ENCODE results near the gene SALL3.

Gene SALL3

DNA sequence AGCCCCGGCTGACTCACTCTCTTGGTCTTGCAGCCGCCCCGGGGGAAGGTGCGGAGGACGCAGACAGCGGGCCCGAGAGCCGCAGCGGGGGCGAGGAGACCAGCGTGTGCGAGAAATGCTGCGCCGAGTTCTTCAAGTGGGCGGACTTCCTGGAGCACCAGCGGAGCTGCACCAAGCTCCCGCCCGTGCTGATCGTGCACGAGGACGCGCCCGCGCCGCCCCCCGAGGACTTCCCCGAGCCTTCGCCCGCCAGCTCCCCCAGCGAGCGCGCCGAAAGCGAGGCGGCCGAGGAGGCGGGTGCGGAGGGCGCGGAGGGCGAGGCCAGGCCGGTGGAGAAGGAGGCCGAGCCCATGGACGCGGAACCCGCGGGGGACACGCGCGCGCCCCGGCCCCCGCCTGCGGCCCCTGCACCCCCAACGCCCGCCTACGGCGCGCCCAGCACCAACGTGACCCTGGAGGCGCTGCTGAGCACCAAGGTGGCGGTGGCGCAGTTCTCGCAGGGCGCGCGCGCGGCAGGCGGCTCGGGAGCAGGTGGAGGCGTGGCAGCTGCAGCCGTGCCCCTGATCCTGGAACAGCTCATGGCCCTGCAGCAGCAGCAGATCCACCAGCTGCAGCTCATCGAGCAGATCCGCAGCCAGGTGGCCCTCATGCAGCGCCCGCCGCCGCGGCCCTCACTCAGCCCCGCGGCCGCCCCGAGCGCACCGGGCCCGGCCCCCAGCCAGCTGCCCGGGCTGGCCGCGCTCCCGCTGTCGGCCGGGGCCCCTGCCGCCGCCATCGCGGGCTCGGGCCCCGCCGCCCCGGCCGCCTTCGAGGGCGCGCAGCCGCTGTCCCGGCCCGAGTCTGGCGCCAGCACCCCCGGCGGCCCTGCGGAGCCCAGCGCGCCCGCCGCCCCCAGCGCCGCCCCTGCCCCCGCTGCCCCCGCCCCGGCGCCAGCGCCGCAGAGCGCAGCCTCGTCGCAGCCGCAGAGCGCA, 12.7 kb downstream of the SALL3 start:
- DNase-seq (ENCODE audit: low read depth in 1 of 2, low spot score in 1 of 2), result no peak
- TF ChIP-seq POLR2AphosphoS5 (IDR thresholded peaks at IDR 0.05; ENCODE audit: low read depth) (no peak), GABPA (IDR thresholded peaks at IDR 0.05; ENCODE audit: low read depth) (no peak), SPI1 (IDR thresholded peaks at IDR 0.05; ENCODE audit: borderline replicate concordance, low read depth) (no peak)
- TF ChIP-seq, protein P1, sequence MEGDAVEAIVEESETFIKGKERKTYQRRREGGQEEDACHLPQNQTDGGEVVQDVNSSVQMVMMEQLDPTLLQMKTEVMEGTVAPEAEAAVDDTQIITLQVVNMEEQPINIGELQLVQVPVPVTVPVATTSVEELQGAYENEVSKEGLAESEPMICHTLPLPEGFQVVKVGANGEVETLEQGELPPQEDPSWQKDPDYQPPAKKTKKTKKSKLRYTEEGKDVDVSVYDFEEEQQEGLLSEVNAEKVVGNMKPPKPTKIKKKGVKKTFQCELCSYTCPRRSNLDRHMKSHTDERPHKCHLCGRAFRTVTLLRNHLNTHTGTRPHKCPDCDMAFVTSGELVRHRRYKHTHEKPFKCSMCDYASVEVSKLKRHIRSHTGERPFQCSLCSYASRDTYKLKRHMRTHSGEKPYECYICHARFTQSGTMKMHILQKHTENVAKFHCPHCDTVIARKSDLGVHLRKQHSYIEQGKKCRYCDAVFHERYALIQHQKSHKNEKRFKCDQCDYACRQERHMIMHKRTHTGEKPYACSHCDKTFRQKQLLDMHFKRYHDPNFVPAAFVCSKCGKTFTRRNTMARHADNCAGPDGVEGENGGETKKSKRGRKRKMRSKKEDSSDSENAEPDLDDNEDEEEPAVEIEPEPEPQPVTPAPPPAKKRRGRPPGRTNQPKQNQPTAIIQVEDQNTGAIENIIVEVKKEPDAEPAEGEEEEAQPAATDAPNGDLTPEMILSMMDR (IDR thresholded peaks at IDR 0.05; ENCODE audit: insufficient read depth, low read length), result no peak
- TF ChIP-seq, protein P2, sequence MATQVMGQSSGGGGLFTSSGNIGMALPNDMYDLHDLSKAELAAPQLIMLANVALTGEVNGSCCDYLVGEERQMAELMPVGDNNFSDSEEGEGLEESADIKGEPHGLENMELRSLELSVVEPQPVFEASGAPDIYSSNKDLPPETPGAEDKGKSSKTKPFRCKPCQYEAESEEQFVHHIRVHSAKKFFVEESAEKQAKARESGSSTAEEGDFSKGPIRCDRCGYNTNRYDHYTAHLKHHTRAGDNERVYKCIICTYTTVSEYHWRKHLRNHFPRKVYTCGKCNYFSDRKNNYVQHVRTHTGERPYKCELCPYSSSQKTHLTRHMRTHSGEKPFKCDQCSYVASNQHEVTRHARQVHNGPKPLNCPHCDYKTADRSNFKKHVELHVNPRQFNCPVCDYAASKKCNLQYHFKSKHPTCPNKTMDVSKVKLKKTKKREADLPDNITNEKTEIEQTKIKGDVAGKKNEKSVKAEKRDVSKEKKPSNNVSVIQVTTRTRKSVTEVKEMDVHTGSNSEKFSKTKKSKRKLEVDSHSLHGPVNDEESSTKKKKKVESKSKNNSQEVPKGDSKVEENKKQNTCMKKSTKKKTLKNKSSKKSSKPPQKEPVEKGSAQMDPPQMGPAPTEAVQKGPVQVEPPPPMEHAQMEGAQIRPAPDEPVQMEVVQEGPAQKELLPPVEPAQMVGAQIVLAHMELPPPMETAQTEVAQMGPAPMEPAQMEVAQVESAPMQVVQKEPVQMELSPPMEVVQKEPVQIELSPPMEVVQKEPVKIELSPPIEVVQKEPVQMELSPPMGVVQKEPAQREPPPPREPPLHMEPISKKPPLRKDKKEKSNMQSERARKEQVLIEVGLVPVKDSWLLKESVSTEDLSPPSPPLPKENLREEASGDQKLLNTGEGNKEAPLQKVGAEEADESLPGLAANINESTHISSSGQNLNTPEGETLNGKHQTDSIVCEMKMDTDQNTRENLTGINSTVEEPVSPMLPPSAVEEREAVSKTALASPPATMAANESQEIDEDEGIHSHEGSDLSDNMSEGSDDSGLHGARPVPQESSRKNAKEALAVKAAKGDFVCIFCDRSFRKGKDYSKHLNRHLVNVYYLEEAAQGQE (IDR thresholded peaks at IDR 0.05; ENCODE audit: insufficient replicate concordance, low read depth), result no peak
- Histone ChIP-seq H3K27me3 (ENCODE audit: insufficient read depth, poor library complexity, severe bottlenecking) (peaks cover 7% of the 10 kb centered on the region), H3K27ac (replicated peaks) (no peak overlapping the region), H3K4me3 (replicated peaks; ENCODE audit: insufficient read depth, low read length) (no peak overlapping the region)

DNA sequence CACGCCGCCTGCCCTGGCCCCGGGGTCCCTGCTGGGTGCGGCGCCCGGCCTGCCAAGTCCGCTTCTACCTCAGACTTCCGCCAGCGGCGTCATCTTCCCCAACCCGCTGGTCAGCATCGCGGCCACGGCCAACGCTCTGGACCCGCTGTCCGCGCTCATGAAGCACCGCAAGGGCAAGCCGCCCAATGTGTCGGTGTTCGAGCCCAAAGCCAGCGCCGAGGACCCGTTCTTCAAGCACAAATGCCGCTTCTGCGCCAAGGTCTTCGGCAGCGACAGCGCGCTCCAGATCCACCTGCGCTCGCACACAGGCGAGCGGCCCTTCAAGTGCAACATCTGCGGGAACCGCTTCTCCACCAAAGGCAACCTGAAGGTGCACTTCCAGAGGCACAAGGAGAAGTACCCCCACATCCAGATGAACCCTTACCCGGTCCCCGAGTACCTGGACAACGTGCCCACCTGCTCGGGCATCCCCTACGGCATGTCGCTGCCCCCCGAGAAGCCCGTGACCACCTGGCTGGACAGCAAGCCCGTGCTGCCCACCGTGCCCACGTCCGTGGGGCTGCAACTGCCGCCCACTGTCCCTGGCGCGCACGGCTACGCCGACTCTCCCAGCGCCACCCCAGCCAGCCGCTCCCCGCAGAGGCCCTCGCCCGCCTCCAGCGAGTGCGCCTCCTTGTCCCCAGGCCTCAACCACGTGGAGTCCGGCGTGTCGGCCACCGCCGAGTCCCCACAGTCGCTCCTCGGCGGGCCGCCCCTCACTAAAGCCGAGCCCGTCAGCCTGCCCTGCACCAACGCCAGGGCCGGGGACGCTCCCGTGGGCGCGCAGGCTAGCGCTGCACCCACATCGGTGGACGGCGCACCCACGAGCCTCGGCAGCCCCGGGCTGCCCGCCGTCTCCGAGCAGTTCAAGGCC, 13.7 kb downstream of the SALL3 start:
- DNase-seq (ENCODE audit: low read depth in 1 of 2, low spot score in 1 of 2), result no peak
- H3K27me3 ChIP-seq (ENCODE audit: insufficient read depth, poor library complexity, severe bottlenecking), result peaks cover 11% of the 10 kb centered on the region
- no peak overlapping the region for H3K27ac ChIP-seq (replicated peaks)
- TF ChIP-seq, protein P1 (IDR thresholded peaks at IDR 0.05; ENCODE audit: insufficient read depth, low read length), result no peak
- TF ChIP-seq GABPA (IDR thresholded peaks at IDR 0.05; ENCODE audit: low read depth) (no peak), SPI1 (IDR thresholded peaks at IDR 0.05; ENCODE audit: borderline replicate concordance, low read depth) (no peak), POLR2AphosphoS5 (IDR thresholded peaks at IDR 0.05; ENCODE audit: low read depth) (no peak)
- TF ChIP-seq, protein P2 (IDR thresholded peaks at IDR 0.05; ENCODE audit: insufficient replicate concordance, low read depth), result no peak
- H3K4me3 ChIP-seq (replicated peaks; ENCODE audit: insufficient read depth, low read length), result no peak overlapping the region

DNA sequence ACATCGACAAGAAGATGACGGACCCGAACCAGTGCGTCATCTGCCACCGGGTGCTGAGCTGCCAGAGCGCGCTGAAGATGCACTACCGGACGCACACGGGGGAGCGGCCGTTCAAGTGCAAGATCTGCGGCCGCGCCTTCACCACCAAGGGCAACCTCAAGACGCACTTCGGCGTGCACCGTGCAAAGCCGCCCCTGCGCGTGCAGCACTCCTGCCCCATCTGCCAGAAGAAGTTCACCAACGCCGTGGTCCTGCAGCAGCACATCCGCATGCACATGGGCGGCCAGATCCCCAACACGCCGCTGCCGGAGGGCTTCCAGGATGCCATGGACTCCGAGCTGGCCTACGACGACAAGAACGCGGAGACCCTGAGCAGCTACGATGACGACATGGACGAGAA, 14.4 kb downstream of the SALL3 start:
- Histone ChIP-seq H3K27me3 (ENCODE audit: insufficient read depth, poor library complexity, severe bottlenecking) (peaks cover 12% of the 10 kb centered on the region), H3K4me3 (replicated peaks; ENCODE audit: insufficient read depth, low read length) (no peak overlapping the region), H3K27ac (replicated peaks) (no peak overlapping the region)
- TF ChIP-seq, protein P1 (IDR thresholded peaks at IDR 0.05; ENCODE audit: insufficient read depth, low read length), result no peak
- no peak for TF ChIP-seq SPI1 (IDR thresholded peaks at IDR 0.05; ENCODE audit: borderline replicate concordance, low read depth)
- TF ChIP-seq POLR2AphosphoS5 (IDR thresholded peaks at IDR 0.05; ENCODE audit: low read depth), result no peak
- DNase-seq (ENCODE audit: low read depth in 1 of 2, low spot score in 1 of 2), result no peak

Data from HL-60 (cell line).